HK-2 (cell line): ENCODE results near the gene PTGFRN.
"Not testable (repeated sequence)": the region's sequence is repeated elsewhere in the genome, so short reads cannot be mapped to it uniquely, and the experiment has no call there.

Experiments
- DNase-seq: peaks from one replicate; pipeline ENCODE4 v3.0.0-alpha.2; 2018; ENCODE audit not compliant: unreplicated experiment

Gene PTGFRN

DNA sequence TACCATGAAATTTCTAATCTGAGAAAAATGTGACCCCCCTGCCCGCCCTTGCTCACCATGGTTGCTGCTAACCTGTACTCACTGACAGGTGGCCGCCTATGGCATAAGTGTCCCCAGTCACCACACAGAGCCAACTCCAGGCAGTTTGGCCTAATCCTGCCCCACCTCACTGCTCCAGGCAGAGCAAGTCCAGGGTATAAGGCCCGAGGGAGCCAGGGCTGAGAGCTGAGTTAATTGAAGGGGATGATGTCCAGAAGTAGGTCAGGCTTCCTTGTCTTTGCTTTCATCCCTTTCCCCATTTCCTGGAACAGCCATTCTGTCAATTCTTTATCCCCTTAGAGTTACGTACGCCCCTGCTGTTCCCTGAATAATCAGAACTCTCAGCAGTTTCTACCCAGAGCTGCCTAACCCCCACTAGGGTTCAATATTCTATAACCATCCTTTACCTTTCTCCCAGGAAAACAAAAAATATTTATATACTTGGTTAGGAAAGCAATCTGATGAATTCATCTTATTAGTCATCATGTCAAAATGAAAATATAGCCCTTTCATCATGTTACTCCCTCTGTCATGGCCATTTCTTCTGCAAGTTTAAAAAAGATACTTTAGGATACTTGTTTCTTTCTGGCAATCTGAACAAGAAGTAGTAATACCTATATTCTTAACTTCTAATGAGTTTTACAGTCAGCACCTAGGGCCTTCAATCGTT is 62.4 kb downstream of the PTGFRN start:
- DNase-seq, result no peak

DNA sequence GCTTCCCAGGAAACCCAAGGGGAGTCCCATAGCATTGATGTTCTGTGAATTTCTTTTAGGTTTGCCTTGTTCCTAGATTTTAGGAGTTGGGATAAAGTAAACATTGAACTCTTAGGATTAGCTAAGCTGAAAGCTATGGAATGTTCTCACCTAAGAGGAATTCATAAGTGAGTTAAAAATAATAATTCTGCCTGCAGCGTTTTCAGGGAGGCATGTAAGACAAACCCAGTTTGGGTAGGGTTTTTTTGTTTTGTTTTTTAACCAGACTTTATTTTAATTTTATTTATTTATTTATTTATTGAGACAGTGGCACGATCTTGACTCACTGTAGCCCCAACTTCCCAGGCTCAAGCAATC is 62.9 kb downstream of the PTGFRN start:
- DNase-seq, result no peak

- DNase-seq, result not testable (repeated sequence)
Measured at GRCh38 chr1:116980309-116980708, 70.6 kb downstream of the PTGFRN start.

GRCh38 chr1:116981521-116982037 is 71.9 kb downstream of the PTGFRN start:
- no peak for DNase-seq

DNA sequence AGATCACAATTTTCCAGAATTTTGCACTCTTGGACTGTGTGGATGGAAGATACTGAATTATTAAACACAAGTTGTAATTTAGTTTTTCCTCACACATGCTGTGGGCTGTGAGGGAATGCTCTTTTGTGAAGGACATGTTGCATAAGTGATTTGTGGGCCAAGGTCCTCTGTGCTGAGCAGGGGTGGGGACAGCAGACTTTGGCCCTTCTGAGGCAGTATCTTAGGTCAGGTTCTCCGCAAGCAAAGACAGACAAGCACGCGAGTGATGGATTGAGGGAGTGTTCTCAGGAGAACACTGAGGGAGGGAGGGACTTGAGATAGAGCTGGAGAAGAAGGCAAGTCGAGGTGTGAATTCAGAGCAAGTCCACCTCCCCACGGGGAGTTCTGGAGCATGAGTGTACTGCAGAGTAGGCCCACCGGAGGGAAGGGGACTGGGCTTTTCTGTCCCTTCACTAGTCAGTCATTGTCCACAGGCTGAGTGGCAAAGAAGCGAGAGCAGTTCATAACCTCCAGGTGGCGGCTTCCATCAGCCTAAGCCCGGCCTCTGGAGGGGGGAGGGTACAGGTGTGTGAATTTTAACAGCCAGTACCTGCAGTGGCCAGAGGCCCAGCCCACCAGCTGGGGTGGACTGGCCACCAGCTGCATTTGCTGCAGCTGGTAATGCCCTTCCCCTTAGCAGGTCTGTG is 72.7 kb downstream of the PTGFRN start:
- DNase-seq, result no peak

DNA sequence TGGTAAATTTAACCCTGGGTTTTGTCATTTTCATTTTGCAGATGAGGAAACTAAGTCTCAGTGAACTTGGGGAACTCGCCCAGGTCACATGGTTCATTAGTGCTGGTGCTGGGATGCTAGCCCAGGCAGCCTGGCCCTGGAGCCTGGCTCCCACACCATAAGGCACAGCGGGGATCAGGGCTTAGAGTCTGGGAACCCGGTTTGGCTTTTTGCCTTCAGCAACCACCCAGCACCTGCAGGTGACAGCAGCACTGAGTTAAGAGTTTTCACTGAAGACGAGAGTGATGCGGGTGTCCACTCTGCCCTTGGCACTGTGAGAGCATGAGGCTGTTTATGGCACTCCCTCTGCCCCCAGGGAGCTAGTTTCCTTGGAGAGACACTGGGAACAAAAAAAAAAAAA is 73.4 kb downstream of the PTGFRN start:
- no peak for DNase-seq

- DNase-seq, result no peak
Measured at GRCh38 chr1:116983678-116984077, 74.0 kb downstream of the PTGFRN start.

- no peak for DNase-seq
Measured at GRCh38 chr1:116984406-116985160, 74.9 kb downstream of the PTGFRN start.

DNA sequence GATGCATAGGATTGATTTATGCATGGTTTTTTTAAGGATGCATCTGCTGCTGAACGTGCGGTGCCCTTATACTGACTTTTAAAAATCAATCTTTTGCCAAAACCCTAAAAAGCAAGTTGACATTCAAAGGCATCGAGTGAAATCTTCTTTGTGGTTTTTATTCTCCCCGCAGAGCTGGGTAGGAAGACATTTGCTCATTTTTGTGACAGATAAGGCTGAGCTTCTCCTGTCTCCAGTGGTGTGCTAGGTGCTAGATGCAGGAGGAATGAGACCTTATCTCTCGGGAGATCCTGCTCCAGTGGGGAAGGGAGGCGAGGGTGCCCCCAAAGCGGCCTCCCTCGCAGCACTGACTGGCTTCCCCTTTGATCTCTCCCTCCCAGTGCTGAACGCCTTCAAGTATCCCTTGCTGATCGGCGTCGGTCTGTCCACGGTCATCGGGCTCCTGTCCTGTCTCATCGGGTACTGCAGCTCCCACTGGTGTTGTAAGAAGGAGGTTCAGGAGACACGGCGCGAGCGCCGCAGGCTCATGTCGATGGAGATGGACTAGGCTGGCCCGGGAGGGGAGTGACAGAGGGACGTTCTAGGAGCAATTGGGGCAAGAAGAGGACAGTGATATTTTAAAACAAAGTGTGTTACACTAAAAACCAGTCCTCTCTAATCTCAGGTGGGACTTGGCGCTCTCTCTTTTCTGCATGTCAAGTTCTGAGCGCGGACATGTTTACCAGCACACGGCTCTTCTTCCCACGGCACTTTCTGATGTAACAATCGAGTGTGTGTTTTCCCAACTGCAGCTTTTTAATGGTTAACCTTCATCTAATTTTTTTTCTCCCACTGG is 76.9 kb downstream of the PTGFRN start:
- no peak for DNase-seq

DNA sequence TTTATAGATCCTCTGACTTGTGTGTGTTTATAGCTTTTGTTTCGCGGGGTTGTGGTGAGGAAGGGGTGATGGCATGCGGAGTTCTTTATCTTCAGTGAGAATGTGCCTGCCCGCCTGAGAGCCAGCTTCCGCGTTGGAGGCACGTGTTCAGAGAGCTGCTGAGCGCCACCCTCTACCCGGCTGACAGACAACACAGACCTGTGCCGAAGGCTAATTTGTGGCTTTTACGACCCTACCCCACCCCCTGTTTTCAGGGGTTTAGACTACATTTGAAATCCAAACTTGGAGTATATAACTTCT is 77.5 kb downstream of the PTGFRN start:
- no peak for DNase-seq

DNA sequence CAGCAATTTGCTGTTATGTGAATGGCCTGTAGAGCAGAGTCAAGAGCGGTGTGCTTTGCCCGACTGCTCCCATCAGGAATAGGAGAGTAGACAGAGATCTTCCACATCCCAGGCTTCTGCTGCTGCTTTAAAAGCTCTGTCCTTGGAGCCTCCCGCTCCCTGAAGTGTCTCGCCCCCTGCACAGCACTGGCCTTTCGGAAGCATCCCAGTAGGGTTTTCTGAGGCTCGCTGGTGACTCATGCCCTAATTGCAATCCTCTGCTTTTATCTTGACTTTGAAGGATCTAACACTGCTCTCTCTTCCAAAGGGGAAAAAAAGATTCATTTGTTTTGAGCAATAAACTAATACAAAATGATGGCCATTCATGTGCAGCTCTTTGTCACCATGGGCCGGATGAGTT is 78.5 kb downstream of the PTGFRN start:
- DNase-seq, result no peak

DNA sequence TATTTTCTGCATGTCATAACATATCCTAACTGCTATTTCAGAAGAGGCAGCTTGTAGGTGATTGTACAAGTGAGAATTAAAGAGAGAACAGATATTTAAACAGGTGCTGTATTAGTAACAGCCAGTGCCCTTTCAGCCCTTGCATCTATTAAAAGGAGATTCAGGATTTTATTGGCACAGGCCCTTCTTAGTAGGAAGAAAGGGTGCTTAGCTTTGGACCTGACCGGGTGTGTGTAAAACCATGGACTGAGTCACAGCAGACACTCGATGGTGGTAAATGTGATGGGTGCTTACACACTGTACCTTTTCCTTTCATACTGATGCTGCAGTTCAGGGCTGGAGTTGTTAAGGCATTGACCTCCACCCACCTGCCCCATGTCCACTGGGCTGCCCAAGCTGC is 79.2 kb downstream of the PTGFRN start:
- DNase-seq, result no peak

GRCh38 chr1:116989835-116990234 is 80.1 kb downstream of the PTGFRN start:
- DNase-seq, result no peak

- DNase-seq, result peak; percentile 62
Measured at GRCh38 chr1:116990612-116991151, 81.0 kb downstream of the PTGFRN start.

DNA sequence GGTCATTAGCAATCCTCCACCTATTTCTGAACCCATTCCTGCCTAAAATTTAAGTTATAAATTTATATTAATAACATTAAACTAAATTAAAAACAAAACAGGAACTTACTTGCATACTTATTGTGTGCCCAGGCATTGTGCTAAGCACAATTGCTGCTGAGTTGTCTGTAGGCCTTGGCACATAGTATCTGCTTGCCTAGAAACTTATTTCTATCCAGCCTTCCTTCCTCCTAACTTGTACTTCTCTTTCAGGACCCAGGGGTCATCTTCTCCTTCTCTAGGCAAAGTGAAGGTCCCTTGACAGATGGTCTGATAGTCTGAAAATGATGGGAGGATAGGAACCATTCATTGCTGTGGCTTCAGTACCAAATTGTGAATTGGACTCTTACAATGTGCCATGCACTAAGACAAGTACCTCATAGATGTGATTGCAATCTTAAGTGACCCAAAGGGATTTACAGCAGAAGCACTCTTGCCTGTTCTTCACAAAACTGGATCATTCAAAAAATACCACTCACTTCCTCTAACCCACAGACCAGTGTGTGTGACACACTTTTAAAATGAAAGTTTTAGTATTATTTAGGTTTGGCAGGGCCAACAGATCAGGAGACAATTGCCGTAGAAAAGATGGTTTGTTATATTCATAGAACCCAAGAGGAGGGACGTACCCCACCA is 81.6 kb downstream of the PTGFRN start:
- no peak for DNase-seq

DNA sequence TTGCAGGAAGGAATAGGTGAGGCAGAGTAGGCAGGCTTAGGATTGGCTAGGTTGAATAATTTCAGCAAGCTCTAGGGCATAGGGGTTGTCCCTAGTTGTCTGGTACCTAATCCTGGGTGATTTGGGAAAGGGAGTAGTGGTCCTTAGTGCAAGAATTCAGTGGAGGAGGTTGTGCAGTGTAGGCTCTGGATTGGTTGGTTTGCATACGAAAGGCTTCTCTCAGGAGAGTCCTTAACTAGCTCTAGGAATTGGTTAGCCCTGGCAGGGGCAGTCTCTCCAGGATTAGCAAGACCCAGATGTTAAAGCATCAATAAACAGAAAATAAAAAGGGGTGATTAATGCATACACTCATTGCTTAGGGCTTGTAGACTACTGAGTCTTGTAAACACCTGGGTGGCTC is 82.2 kb downstream of the PTGFRN start:
- no peak for DNase-seq

- no peak for DNase-seq
Measured at GRCh38 chr1:116993286-116993685, 83.6 kb downstream of the PTGFRN start.

- DNase-seq, result no peak
Measured at GRCh38 chr1:116994411-116994810, 84.7 kb downstream of the PTGFRN start.

- DNase-seq, result no peak
Measured at GRCh38 chr1:116997066-116997465, 87.3 kb downstream of the PTGFRN start.

DNA sequence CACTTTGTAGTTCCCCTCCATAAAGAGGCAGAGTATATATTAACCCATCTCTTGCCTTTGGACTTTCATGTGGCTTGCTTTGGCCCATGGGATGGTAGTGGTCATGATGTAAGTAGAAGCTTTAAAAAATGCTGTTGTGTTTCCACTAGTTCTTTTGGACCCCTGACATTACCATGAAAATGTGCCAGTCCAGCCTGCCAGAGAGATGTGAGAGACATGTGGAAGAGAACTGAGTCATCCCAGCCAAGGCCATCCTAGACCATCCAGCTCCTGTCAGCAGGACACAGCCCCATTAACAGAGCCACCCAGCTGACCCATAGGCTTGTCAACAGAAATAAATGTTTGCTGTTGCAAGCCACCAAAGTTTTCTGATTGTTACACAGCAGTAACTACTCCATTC is 87.9 kb downstream of the PTGFRN start:
- DNase-seq, result peak; percentile 45

GRCh38 chr1:116999596-116999995 is 89.9 kb downstream of the PTGFRN start:
- DNase-seq, result no peak
